Right lobe of liver (tissue), 6 donors: ENCODE data around the gene PYGO2. TPM values are rescaled to one million over a fixed set of nuclear protein-coding genes. Genes with fewer than 3 reads are reported as not detected.
A peak's percentile ranks its signal among the peaks of the same experiment; 100 is the strongest.

Source experiments
- ATAC-seq, 4 donors: fragments of 200-7000 bp; cut with Tn5 transposase; one replicate each; pipeline ENCODE4 v1.9.1; 2020; ENCODE audit warnings: mild to moderate bottlenecking in 4 of 4, moderate library complexity in 4 of 4
- DNase-seq, 3 donors: peaks; one replicate each; pipeline ENCODE4 v3.0.0-alpha.2; 2020
- H3K27ac ChIP-seq, 3 donors: fragments of 200-600 bp; one replicate each; pipeline ENCODE4 v1.8.0; 2022
- H3K27me3 ChIP-seq, 2 donors: fragments of 200-600 bp; one replicate each; pipeline ENCODE4 v1.8.0; 2022
- H3K36me3 ChIP-seq, 4 donors: fragments of 200-600 bp; sonication (generic) in 1 of 4; one replicate each; pipeline versions ENCODE4 v1.5.1 to v1.8.0; 2017 to 2022; ENCODE audit warnings: control low read depth in 1 of 4
- H3K4me1 ChIP-seq, 4 donors: fragments of 200-600 bp; sonication (generic) in 1 of 4; one replicate each; pipeline versions ENCODE4 v1.5.1 to v1.8.0; 2017 to 2022; ENCODE audit warnings: control low read depth in 1 of 4
- H3K4me3 ChIP-seq, 3 donors: fragments of 200-600 bp; one replicate each; pipeline ENCODE4 v1.8.0; 2022
- H3K9me3 ChIP-seq, 4 donors: fragments of 200-600 bp; sonication (generic) in 1 of 4; one replicate each; pipeline versions ENCODE4 v1.5.1 to v1.8.0; 2017 to 2022; ENCODE audit warnings: control low read depth in 1 of 4
- POLR2A ChIP-seq: fragments of 450-650 bp; IDR thresholded peaks from one replicate; pipeline ENCODE4 v1.6.1; 2017; ENCODE audit warnings: antibody characterized with exemption, mild to moderate bottlenecking
- WGBS: methylation state at CpG from one replicate; pipeline ENCODE4 v1.1.6; 2018; ENCODE audit warnings: low coverage, low lambda C conversion rate; ENCODE audit not compliant: insufficient coverage; ENCODE audit errors: missing lambda C conversion rate; 5-methylcytosine and 5-hydroxymethylcytosine counted together
- intact Hi-C, 2 donors: fragments of 100-400 bp; cut with DNase I; formaldehyde crosslinking; loops; one replicate each; pipeline versions ENCODE4 v1.11.2 to v1.14.1; 2022
- total RNA-seq, 6 experiments: library from RNA; depleted of rRNA in 2 of 6; stranded (reverse); fragments of >200 nt in 2 of 6; fragmentation: NEBNext Ultra II Directional in 3 of 6; extraction: Animal tissue kit (Norgen Biotek cat#: 25700) in 3 of 6; gene quantifications; one replicate each; pipeline versions ENCODE4 v1.1.0 to v1.2.4, GENCODE V29; 2016 to 2023
- TF ChIP-seq, protein P1 (sequence below), 4 donors: fragments of 200-600 bp in 3 of 4; fragments of 450-650 bp in 1 of 4; IDR thresholded peaks; one replicate each; pipeline versions ENCODE4 v1.5.1 to v1.8.0; 2016 to 2022; ENCODE audit warnings: antibody characterized with exemption in 4 of 4, mild to moderate bottlenecking in 2 of 4
- donor health status: DM: no; HTN: yes; CAD: no.
- donor health status: DM: no; HTN: no; CAD: no.
- donor health status: DM: no; HTN: no; CAD: no.
- donor health status: DM: no; HTN: yes; CAD: no.
- donor health status: DM: no; HTN: yes; CAD: no.

The PYGO2 gene
- total RNA-seq, 6 experiments from 2014 or later = 9.1 to 13.5 (median 10.9) TPM

DNA sequence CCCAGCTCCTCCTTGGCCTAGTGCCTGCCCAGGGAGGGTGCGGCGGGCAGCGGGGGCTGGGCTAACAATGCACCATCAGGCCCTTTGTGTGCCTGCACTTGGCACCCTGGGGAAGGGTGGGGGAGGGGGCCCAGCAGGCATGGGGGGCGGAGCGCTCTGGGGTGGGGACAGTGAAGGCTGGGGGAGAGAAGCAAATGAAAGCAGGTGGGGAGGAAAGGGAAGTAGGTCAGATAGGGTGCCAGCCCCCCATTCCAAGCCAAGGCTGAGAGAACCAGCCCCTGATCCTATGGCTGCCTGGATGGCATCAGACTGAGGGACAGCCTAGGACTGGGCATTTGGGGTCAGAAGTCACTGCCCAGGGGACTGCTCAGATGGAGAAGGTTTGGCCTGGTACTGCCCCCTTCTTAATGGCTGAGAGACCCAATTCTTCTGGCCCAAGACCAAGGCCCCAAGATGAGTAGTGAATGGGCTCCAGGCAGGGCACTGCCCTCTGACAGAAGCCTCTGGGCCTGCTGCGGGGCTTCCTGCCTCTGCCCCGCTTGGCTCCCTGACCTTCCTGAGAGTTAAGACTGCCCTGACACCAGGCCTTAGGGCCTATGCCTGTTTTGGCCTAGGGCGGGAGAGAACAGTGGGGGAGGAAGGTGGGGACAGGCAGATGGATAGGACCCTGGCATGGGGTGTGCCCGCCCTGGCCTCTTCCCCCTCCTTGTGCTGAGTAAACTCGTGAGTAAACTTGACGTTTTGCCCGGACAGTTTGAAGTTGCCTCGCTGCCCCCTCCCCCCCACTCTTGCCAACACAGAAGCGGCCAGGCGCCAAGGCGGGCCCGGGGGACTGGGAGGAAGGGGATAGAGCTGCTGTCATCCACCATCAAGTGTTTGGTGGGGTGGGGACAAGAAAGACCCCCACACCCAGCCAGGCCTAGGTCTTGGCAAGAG is 43.8 kb upstream of the PYGO2 start:
- Histone ChIP-seq H3K27ac (peak overlapping the region; percentile 81 to 95 (median 94)), H3K9me3 (no peaks in the 10 kb centered on the region), H3K27me3 (no peaks in the 10 kb centered on the region), H3K4me3 (peak overlapping the region; percentile 84 to 93 (median 91)), H3K36me3 (no peaks in the 10 kb centered on the region), H3K4me1 (peaks cover 0 to 60% (median 26%) of the 10 kb centered on the region in 4 donors)
- intact Hi-C loops = no loop called here
- DNase-seq = peak; percentile 80 to 95 (median 93)
- TF ChIP-seq POLR2A = peak; percentile 40
- TF ChIP-seq, protein P1, sequence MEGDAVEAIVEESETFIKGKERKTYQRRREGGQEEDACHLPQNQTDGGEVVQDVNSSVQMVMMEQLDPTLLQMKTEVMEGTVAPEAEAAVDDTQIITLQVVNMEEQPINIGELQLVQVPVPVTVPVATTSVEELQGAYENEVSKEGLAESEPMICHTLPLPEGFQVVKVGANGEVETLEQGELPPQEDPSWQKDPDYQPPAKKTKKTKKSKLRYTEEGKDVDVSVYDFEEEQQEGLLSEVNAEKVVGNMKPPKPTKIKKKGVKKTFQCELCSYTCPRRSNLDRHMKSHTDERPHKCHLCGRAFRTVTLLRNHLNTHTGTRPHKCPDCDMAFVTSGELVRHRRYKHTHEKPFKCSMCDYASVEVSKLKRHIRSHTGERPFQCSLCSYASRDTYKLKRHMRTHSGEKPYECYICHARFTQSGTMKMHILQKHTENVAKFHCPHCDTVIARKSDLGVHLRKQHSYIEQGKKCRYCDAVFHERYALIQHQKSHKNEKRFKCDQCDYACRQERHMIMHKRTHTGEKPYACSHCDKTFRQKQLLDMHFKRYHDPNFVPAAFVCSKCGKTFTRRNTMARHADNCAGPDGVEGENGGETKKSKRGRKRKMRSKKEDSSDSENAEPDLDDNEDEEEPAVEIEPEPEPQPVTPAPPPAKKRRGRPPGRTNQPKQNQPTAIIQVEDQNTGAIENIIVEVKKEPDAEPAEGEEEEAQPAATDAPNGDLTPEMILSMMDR (IDR thresholded peaks at IDR 0.05) = no peak
- WGBS = 15% methylated on average over 2 of the region's 17 CpGs
- peak; percentile 19 to 38 (median 38) for ATAC-seq

DNA sequence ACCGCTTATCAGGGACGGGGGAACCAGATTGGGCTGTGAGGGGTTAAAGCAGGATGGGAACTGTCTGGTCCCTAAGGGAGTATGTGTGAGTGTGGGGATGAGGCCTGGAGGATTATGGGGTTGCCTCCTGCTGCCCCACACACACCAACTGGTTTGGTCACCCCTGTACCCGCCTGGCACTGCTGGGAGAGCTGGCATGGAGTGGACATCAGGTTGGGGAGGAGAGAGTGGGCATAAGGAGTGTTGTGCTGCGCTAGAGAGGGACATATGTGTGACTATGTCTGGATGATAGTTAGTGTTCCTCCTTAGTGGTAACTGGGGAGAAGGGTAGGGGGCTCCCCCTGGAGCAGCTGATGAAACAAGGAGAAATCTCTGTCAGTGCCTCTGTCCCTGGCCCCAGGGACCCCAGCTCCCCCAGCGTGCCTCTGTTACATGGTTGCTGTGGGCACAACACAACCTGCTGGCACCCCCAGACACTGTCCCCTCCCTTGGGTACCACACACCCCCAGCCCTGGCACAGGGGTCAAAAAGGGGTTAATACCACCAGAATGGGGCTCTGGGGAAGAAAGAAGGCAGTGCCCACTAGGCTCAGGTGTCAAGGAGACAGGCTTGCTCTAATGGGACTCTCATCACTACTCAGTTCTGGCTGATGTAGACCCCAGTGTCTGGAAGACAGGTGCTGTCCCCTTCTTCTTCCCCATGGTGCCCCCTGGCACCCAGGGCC is 42.9 kb upstream of the PYGO2 start:
- intact Hi-C loops = no loop called here
- ATAC-seq (no peak), DNase-seq (peak in 2 of 3 donors; percentile 24 to 50)
- Histone ChIP-seq H3K9me3 (no peaks in the 10 kb centered on the region), H3K4me3 (peak overlapping the region; percentile 84 to 93 (median 91)), H3K27ac (peak overlapping the region; percentile 81 to 95 (median 94)), H3K36me3 (no peaks in the 10 kb centered on the region), H3K27me3 (no peaks in the 10 kb centered on the region), H3K4me1 (peaks cover 0 to 59% (median 29%) of the 10 kb centered on the region in 4 donors)
- no peak for TF ChIP-seq POLR2A
- TF ChIP-seq, protein P1 (IDR thresholded peaks at IDR 0.05) = no peak
- WGBS = 18% methylated on average over 5 of the region's 5 CpGs

GRCh38 chr1:155003766-155004351 is 42.3 kb upstream of the PYGO2 start:
- ATAC-seq = peak; percentile 3 to 34 (median 8)
- Histone ChIP-seq H3K36me3 (no peaks in the 10 kb centered on the region), H3K9me3 (no peaks in the 10 kb centered on the region), H3K4me1 (peaks cover 0 to 62% (median 28%) of the 10 kb centered on the region in 4 donors), H3K27me3 (no peaks in the 10 kb centered on the region), H3K27ac (peak overlapping the region; percentile 81 to 95 (median 94)), H3K4me3 (peak overlapping the region; percentile 84 to 93 (median 91))
- 1% methylated on average over 13 of the region's 34 CpGs for WGBS
- TF ChIP-seq POLR2A = peak; percentile 53
- TF ChIP-seq, protein P1 (IDR thresholded peaks at IDR 0.05) = no peak
- intact Hi-C loops = no loop called here
- DNase-seq = peak; percentile 81 to 93 (median 87)

GRCh38 chr1:155003227-155003765 is 41.7 kb upstream of the PYGO2 start:
- ATAC-seq = no peak
- Histone ChIP-seq H3K27me3 (no peaks in the 10 kb centered on the region), H3K36me3 (no peaks in the 10 kb centered on the region), H3K9me3 (no peaks in the 10 kb centered on the region), H3K27ac (peak overlapping the region; percentile 81 to 95 (median 94)), H3K4me1 (peaks cover 0 to 58% (median 25%) of the 10 kb centered on the region in 4 donors), H3K4me3 (peak overlapping the region; percentile 84 to 93 (median 91))
- intact Hi-C loops = no loop called here
- no peak for TF ChIP-seq POLR2A
- TF ChIP-seq, protein P1 (IDR thresholded peaks at IDR 0.05) = no peak
- 0% methylated on average over 10 of the region's 37 CpGs for WGBS
- peak in 2 of 3 donors; percentile 32 to 57 for DNase-seq
